Neural cell (in vitro differentiated cells): ENCODE measurements around the gene TBL1X. TPM values are rescaled to one million over a fixed set of nuclear protein-coding genes. Genes with fewer than 3 reads are reported as not detected.

Source experiments
- H2AFZ ChIP-seq: fragments of 200-600, 300-800 bp; sonication (generic), shearing (Covaris generic); 2 replicates; pipeline ENCODE4 v1.6.0; 2014; ENCODE audit warnings: low read depth, mild to moderate bottlenecking, antibody characterized with exemption, low read length, moderate library complexity
- H3F3A ChIP-seq: fragments of 200-600 bp; shearing (Covaris generic); 2 replicates; pipeline ENCODE4 v1.6.1; 2016; ENCODE audit warnings: mild to moderate bottlenecking, moderate library complexity, mixed read lengths, antibody characterized with exemption, low read length; ENCODE audit not compliant: insufficient read depth, poor library complexity, severe bottlenecking
- H3K27ac ChIP-seq: fragments of 200-600, 300-800 bp; sonication (generic), shearing (Covaris generic); 2 replicates; pipeline ENCODE4 v1.5.1; 2014; ENCODE audit warnings: mild to moderate bottlenecking, low read length, moderate library complexity
- H3K27me3 ChIP-seq: fragments of 300-800, 200-600 bp; sonication (generic), shearing (Covaris generic); 2 replicates; pipeline ENCODE4 v1.6.0; 2014; ENCODE audit warnings: mild to moderate bottlenecking, low read depth, low read length, moderate library complexity; ENCODE audit not compliant: insufficient read depth
- H3K36me3 ChIP-seq: fragments of 300-800, 200-600 bp; sonication (generic), shearing (Covaris generic); 2 replicates; pipeline ENCODE4 v1.5.1; 2014; ENCODE audit warnings: mild to moderate bottlenecking, antibody characterized with exemption, low read length, moderate library complexity; ENCODE audit not compliant: insufficient read depth
- H3K4me2 ChIP-seq: fragments of 300-800, 200-600 bp; sonication (generic), shearing (Covaris generic); 2 replicates; pipeline ENCODE4 v1.6.0; 2014; ENCODE audit warnings: mild to moderate bottlenecking, low read length
- H3K4me3 ChIP-seq: fragments of 300-800, 200-600 bp; sonication (generic), shearing (Covaris generic); 2 replicates; pipeline ENCODE4 v1.5.1; 2014; ENCODE audit warnings: mild to moderate bottlenecking, low read length, moderate library complexity
- H3K79me2 ChIP-seq: fragments of 200-600 bp; shearing (Covaris generic); replicated peaks from 2 replicates; pipeline ENCODE4 v1.6.0; 2014; ENCODE audit warnings: mild to moderate bottlenecking, low read length, moderate library complexity; ENCODE audit not compliant: insufficient read depth
- H3K9ac ChIP-seq: fragments of 300-800, 200-600 bp; sonication (generic), shearing (Covaris generic); 2 replicates; pipeline ENCODE4 v1.6.1; 2016; ENCODE audit warnings: mild to moderate bottlenecking, low read length, mixed read lengths
- H3K9me2 ChIP-seq: fragments of 200-600 bp; shearing (Covaris generic); 2 replicates; pipeline ENCODE4 v1.6.1; 2016; ENCODE audit warnings: mild to moderate bottlenecking, low read length, mixed read lengths; ENCODE audit not compliant: insufficient read depth
- H3K9me3 ChIP-seq: fragments of 200-600, 300-800 bp; sonication (generic), shearing (Covaris generic); 2 replicates; pipeline ENCODE4 v1.6.1; 2016; ENCODE audit warnings: mild to moderate bottlenecking, mixed run types, low read length, moderate library complexity, mixed read lengths
- H4K20me1 ChIP-seq: fragments of 200-600 bp; shearing (Covaris generic); 2 replicates; pipeline ENCODE4 v1.6.1; 2016; ENCODE audit warnings: mild to moderate bottlenecking, mixed run types; ENCODE audit not compliant: insufficient read depth
- CTCF ChIP-seq: fragments of 450-650 bp; IDR thresholded peaks from 2 replicates; pipeline ENCODE4 v1.5.1; 2014; ENCODE audit warnings: antibody characterized with exemption, mild to moderate bottlenecking, moderate library complexity; ENCODE audit not compliant: poor library complexity, severe bottlenecking
- EP300 ChIP-seq: fragments of 450-650 bp; conservative IDR thresholded peaks from 2 replicates; pipeline ENCODE4 v1.6.1; 2014; ENCODE audit warnings: antibody characterized with exemption, mild to moderate bottlenecking, moderate library complexity; ENCODE audit not compliant: poor library complexity, severe bottlenecking
- EZH2 ChIP-seq: fragments of 200-600, 300-800 bp; shearing (Covaris generic), sonication (generic); IDR thresholded peaks from 2 replicates; pipeline ENCODE4 v1.6.1; 2014; ENCODE audit warnings: antibody characterized with exemption, low read length, borderline replicate concordance, mild to moderate bottlenecking; ENCODE audit not compliant: insufficient read depth, poor library complexity, severe bottlenecking
- MXI1 ChIP-seq: fragments of 450-650 bp; conservative IDR thresholded peaks from 2 replicates; pipeline ENCODE4 v1.6.1; 2014; ENCODE audit warnings: antibody characterized with exemption, mild to moderate bottlenecking; ENCODE audit not compliant: poor library complexity, severe bottlenecking
- POLR2AphosphoS5 ChIP-seq: IDR thresholded peaks from 2 replicates; pipeline ENCODE4 v1.6.1; 2012
- RAD21 ChIP-seq: fragments of 450-650 bp; conservative IDR thresholded peaks from 2 replicates; pipeline ENCODE4 v1.6.1; 2014; ENCODE audit warnings: antibody characterized with exemption, mild to moderate bottlenecking, moderate library complexity
- REST ChIP-seq: IDR thresholded peaks from 2 replicates; pipeline ENCODE4 v1.6.1; 2012; ENCODE audit warnings: borderline replicate concordance
- SMC3 ChIP-seq: fragments of 450-650 bp; conservative IDR thresholded peaks from 2 replicates; pipeline ENCODE4 v1.6.1; 2014; ENCODE audit warnings: antibody characterized with exemption, mild to moderate bottlenecking, moderate library complexity; ENCODE audit not compliant: poor library complexity
- TAF1 ChIP-seq: IDR thresholded peaks from 2 replicates; pipeline ENCODE4 v1.6.1; 2012; ENCODE audit warnings: low read depth
- polyA plus RNA-seq: library from polyadenylated mRNA; depleted of rRNA; stranded (reverse); fragments of >200 nt; gene quantifications from 2 replicates; pipeline ENCODE4 v1.2.3, GENCODE V29; 2014

The TBL1X gene
- polyA plus RNA-seq, 1 donor from 2014 or later: 2.2 TPM

DNA sequence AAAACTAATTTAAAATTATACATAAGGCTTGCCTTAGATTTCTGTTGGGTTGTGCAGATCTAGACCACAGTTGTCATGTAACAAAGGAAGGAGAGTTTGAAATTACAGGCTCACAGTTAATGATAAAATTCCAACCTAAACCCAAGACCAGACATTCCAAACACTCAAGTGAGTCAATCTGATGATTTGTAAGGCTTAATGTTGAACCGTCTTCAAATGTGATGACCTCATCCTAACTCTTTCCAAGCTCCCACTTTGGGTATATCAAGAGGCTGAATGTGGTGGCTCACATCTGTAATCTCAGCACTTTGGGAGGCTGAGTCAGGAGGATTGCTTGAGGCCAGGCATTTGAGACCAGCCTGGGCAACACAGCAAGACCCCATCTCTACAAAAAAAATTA, 149.2 kb downstream of the TBL1X start:
- no peak for TF ChIP-seq RAD21
- TF ChIP-seq CTCF: no peak
- TF ChIP-seq EP300: no peak
- TF ChIP-seq MXI1: no peak
- no peak for TF ChIP-seq TAF1
- no peak for TF ChIP-seq REST
- no peak for TF ChIP-seq EZH2
- TF ChIP-seq POLR2AphosphoS5: no peak
- no peak for TF ChIP-seq SMC3
- Histone ChIP-seq H3F3A (no peaks in the 10 kb centered on the region), H3K9me2 (no peaks in the 10 kb centered on the region), H3K9ac (no peak overlapping the region), H4K20me1 (no peaks in the 10 kb centered on the region), H3K27ac (no peak overlapping the region), H2AFZ (no peak overlapping the region), H3K4me2 (no peak overlapping the region), H3K9me3 (no peaks in the 10 kb centered on the region), H3K27me3 (no peaks in the 10 kb centered on the region), H3K36me3 (no peaks in the 10 kb centered on the region), H3K79me2 (no peaks in the 10 kb centered on the region), H3K4me3 (no peak overlapping the region)

DNA sequence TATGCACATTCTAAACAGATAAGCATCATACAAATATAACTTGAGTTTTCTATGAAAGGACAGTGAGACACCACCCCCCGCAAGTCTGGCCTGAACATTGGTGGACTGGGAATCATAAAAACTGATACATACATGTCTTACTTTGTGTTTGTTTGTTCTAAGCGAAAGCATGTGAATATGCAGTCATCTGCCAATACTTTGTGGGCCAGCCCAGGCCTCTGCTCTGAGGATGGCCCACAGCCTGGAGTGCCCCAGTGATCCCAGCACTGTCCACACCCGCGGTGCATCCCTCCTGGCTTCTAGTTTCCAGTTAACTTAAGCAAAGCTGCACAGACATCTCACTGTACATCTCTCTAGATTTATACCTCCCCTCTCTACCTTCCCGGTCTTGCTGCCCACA, 154.3 kb downstream of the TBL1X start:
- H3K27ac ChIP-seq: no peak overlapping the region
- no peak overlapping the region for H3K4me2 ChIP-seq
- no peak overlapping the region for H2AFZ ChIP-seq
- H3K9ac ChIP-seq: no peak overlapping the region
- TF ChIP-seq SMC3 (no peak), TAF1 (no peak), MXI1 (no peak), REST (no peak), EZH2 (no peak), RAD21 (no peak), EP300 (no peak), CTCF (no peak), POLR2AphosphoS5 (no peak)
- no peaks in the 10 kb centered on the region for H3K36me3 ChIP-seq
- no peaks in the 10 kb centered on the region for H3K9me3 ChIP-seq
- H3F3A ChIP-seq: no peaks in the 10 kb centered on the region
- no peak overlapping the region for H3K4me3 ChIP-seq
- H3K79me2 ChIP-seq: no peaks in the 10 kb centered on the region
- no peaks in the 10 kb centered on the region for H4K20me1 ChIP-seq
- H3K27me3 ChIP-seq: no peaks in the 10 kb centered on the region
- H3K9me2 ChIP-seq: no peaks in the 10 kb centered on the region
